SK-N-DZ (cell line): ENCODE measurements around the gene RENBP.

ENCODE experiments used
- DNase-seq: peaks from one replicate; pipeline ENCODE4 v3.0.0-alpha.2; 2015; ENCODE audit warnings: low spot score

Gene RENBP

GRCh38 chrX:153954558-153955227, 10.2 kb upstream of the RENBP start:
- DNase-seq, result no peak

- no peak for DNase-seq
Measured at GRCh38 chrX:153953892-153954557, 9.6 kb upstream of the RENBP start.

- peak; percentile 72 for DNase-seq
Measured at GRCh38 chrX:153953342-153953830, 8.9 kb upstream of the RENBP start.

- no peak for DNase-seq
Measured at GRCh38 chrX:153952373-153953026, 8.1 kb upstream of the RENBP start.

GRCh38 chrX:153951683-153952372, 7.4 kb upstream of the RENBP start:
- no peak for DNase-seq

- DNase-seq, result no peak
Measured at GRCh38 chrX:153950127-153950526, 5.7 kb upstream of the RENBP start.

- no peak for DNase-seq
Measured at GRCh38 chrX:153948847-153949805, 4.7 kb upstream of the RENBP start.

- DNase-seq, result no peak
Measured at GRCh38 chrX:153948002-153948466, 3.6 kb upstream of the RENBP start.

GRCh38 chrX:153947009-153947769, 2.7 kb upstream of the RENBP start:
- DNase-seq, result peak; percentile 83

- no peak for DNase-seq
Measured at GRCh38 chrX:153945956-153946943, 1.8 kb upstream of the RENBP start.

- no peak for DNase-seq
Measured at GRCh38 chrX:153944800-153945150, 332 bp upstream of the RENBP start.

- DNase-seq, result no peak
Measured at GRCh38 chrX:153941336-153942252, 2.8 kb downstream of the RENBP start.

- no peak for DNase-seq
Measured at GRCh38 chrX:153939573-153939972, 4.9 kb downstream of the RENBP start.

GRCh38 chrX:153938226-153938786, 6.1 kb downstream of the RENBP start:
- DNase-seq, result no peak

- DNase-seq, result no peak
Measured at GRCh38 chrX:153937056-153937455, 7.4 kb downstream of the RENBP start.

GRCh38 chrX:153935326-153935851, 9.1 kb downstream of the RENBP start:
- DNase-seq, result no peak

GRCh38 chrX:153934762-153935325, 9.6 kb downstream of the RENBP start, which contains the start of gene NAA10:
Gene NAA10, minus strand, starts transcription at chrX:153935037. Its CDS starts 133 bp downstream, at chrX:153934904.
- peak; percentile 64 for DNase-seq
